Fibroblast of the aortic adventitia (primary cell): ENCODE results near the gene ZBTB7B. TPM values are rescaled to one million over a fixed set of nuclear protein-coding genes. Genes with fewer than 3 reads are reported as not detected.

Experiments used
- DNase-seq: peaks from one replicate; pipeline ENCODE4 v3.0.0-alpha.2; 2010; ENCODE audit warnings: low read depth
- H3K4me3 ChIP-seq: 2 replicates; pipeline ENCODE4 v1.5.1; 2011; ENCODE audit warnings: low read depth, mild to moderate bottlenecking, control low read depth, low read length, moderate library complexity
- total RNA-seq: library from RNA; depleted of rRNA; stranded (reverse); fragments of >200 nt; gene quantifications from 2 replicates; pipeline ENCODE4 v1.2.3, GENCODE V29; 2012; ENCODE audit warnings: low replicate concordance
- TF ChIP-seq, protein P1 (sequence below): IDR thresholded peaks from 2 replicates; pipeline ENCODE4 v1.5.1; 2011; ENCODE audit warnings: mild to moderate bottlenecking, low read length, control low read depth, inconsistent platforms; ENCODE audit not compliant: insufficient read depth

ZBTB7B gene
- total RNA-seq, 1 donor: 15.4 TPM

DNA sequence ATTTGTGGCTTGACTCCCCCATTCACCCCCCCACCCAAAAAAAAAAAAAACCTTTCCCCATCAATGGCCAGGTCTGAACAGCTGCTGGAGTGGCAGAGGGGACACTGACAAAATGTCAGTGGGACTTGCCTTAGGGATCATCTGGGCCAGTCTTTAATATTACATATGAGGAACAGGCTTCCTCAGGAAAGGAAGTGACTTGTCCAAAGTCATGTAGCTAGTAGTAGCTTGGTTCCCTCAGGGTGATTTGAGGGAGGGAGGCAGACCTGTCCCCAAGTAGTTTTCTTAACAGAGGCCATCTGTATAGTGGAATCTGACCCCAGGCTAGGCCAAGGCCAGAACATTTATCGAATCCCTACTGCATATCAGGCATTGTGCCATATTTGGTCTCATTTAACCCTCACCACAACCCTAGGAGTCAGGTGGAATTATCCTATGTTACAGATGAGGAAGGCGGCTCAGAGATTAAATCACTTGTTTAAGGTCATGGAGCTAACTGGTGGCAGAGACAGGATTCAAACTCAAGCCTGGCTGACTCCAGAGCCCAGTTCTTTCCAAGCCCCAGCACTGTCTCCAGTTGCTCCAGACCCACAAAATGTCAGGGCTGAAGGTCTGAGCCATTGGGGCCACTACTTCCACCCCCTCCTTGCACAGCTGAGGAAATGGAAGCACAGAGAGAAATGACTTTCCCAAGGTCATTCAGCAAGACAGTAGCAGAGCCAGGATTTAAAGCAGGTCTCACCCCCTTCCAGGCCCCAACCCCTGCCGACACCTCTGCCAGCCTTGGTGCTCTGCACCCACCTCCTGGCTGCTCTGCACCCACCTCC, 10.4 kb downstream of the ZBTB7B start:
- no peak overlapping the region for H3K4me3 ChIP-seq
- no peak for DNase-seq
- TF ChIP-seq, protein P1, sequence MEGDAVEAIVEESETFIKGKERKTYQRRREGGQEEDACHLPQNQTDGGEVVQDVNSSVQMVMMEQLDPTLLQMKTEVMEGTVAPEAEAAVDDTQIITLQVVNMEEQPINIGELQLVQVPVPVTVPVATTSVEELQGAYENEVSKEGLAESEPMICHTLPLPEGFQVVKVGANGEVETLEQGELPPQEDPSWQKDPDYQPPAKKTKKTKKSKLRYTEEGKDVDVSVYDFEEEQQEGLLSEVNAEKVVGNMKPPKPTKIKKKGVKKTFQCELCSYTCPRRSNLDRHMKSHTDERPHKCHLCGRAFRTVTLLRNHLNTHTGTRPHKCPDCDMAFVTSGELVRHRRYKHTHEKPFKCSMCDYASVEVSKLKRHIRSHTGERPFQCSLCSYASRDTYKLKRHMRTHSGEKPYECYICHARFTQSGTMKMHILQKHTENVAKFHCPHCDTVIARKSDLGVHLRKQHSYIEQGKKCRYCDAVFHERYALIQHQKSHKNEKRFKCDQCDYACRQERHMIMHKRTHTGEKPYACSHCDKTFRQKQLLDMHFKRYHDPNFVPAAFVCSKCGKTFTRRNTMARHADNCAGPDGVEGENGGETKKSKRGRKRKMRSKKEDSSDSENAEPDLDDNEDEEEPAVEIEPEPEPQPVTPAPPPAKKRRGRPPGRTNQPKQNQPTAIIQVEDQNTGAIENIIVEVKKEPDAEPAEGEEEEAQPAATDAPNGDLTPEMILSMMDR: no peak

- no peak for DNase-seq
- TF ChIP-seq, protein P1: no peak
- H3K4me3 ChIP-seq: no peak overlapping the region
Measured at GRCh38 chr1:155013632-155014031, 11.0 kb downstream of the ZBTB7B start.

GRCh38 chr1:155014709-155015508, 12.3 kb downstream of the ZBTB7B start:
- no peak for DNase-seq
- TF ChIP-seq, protein P1: no peak

GRCh38 chr1:155015527-155016230, 13.1 kb downstream of the ZBTB7B start:
- TF ChIP-seq, protein P1: no peak
- H3K4me3 ChIP-seq: no peak overlapping the region
- no peak for DNase-seq

More at GRCh38 chr1:155014709-155015508, 12.3 kb downstream of the ZBTB7B start:
- no peak overlapping the region for H3K4me3 ChIP-seq

DNA sequence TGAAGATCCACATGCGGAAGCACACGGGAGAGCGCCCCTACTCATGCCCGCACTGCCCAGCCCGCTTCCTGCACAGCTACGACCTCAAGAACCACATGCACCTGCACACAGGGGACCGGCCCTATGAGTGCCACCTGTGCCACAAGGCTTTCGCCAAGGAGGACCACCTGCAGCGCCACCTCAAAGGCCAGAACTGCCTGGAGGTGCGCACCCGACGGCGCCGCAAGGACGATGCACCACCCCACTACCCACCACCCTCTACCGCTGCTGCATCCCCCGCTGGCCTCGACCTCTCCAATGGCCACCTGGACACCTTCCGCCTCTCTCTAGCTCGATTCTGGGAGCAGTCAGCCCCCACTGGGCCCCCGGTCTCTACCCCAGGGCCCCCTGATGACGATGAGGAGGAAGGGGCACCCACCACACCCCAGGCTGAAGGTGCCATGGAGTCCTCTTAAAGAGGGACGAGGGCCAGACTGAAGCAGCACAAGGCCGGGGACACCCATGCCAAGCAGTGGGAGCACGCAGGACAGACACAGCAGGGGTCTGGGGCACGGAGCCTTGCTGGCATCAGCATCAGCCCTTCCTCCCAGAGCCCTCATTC, 13.7 kb downstream of the ZBTB7B start:
- DNase-seq: no peak
- no peak overlapping the region for H3K4me3 ChIP-seq
- TF ChIP-seq, protein P1: no peak
